ENCODE data around the gene PRR33. TPM values are rescaled to one million over a fixed set of nuclear protein-coding genes. Genes with fewer than 3 reads are reported as not detected.
A peak's percentile ranks its signal among the peaks of the same experiment; 100 is the strongest.
"Not testable (repeated sequence)": the region's sequence is repeated elsewhere in the genome, so short reads cannot be mapped to it uniquely, and the experiment has no call there.

Gene PRR33
- total RNA-seq, 2 donors from 2014 or later = not detected

GRCh38 chr11:1886551-1886950 lies 5.1 kb downstream of the PRR33 start:
- not testable (repeated sequence) for H3K9me3 Mint-ChIP-seq; H3K4me3 Mint-ChIP-seq; DNase-seq; H3K27ac Mint-ChIP-seq; H3K36me3 Mint-ChIP-seq (ENCODE audit: insufficient read depth in 2 of 2); ATAC-seq (replicated peaks in 1 of 2); H3K27me3 Mint-ChIP-seq (ENCODE audit: low read depth)
- H3K4me1 Mint-ChIP-seq (ENCODE audit: low read depth) = peaks cover 25% of the 10 kb centered on the region

GRCh38 chr11:1884303-1884700 lies 7.4 kb downstream of the PRR33 start:
- Mint-ChIP-seq H3K36me3 (ENCODE audit: insufficient read depth in 2 of 2) (peaks cover 0 to 2% of the 10 kb centered on the region in 2 donors), H3K4me1 (ENCODE audit: low read depth) (peaks cover 14% of the 10 kb centered on the region), H3K4me3 (no peak overlapping the region), H3K27ac (no peak overlapping the region), H3K9me3 (no peaks in the 10 kb centered on the region), H3K27me3 (ENCODE audit: low read depth) (no peaks in the 10 kb centered on the region)
- DNase-seq = no peak
- no peak for ATAC-seq (replicated peaks in 1 of 2)

GRCh38 chr11:1883346-1884302 lies 8.1 kb downstream of the PRR33 start:
- no peaks in the 10 kb centered on the region for H3K36me3 Mint-ChIP-seq (ENCODE audit: insufficient read depth in 2 of 2)
- ATAC-seq (replicated peaks in 1 of 2) (no peak), DNase-seq (no peak)
- H3K27me3 Mint-ChIP-seq (ENCODE audit: low read depth) = no peaks in the 10 kb centered on the region
- H3K4me3 Mint-ChIP-seq = no peak overlapping the region
- no peak overlapping the region for H3K27ac Mint-ChIP-seq
- H3K9me3 Mint-ChIP-seq = no peaks in the 10 kb centered on the region
- H3K4me1 Mint-ChIP-seq (ENCODE audit: low read depth) = peaks cover 9% of the 10 kb centered on the region

GRCh38 chr11:1882265-1883238 lies 9.1 kb downstream of the PRR33 start:
- H3K27ac Mint-ChIP-seq = no peak overlapping the region
- no peaks in the 10 kb centered on the region for H3K36me3 Mint-ChIP-seq (ENCODE audit: insufficient read depth in 2 of 2)
- peaks cover 4% of the 10 kb centered on the region for H3K4me1 Mint-ChIP-seq (ENCODE audit: low read depth)
- H3K9me3 Mint-ChIP-seq = no peaks in the 10 kb centered on the region
- H3K4me3 Mint-ChIP-seq = no peak overlapping the region
- peak; percentile 80 to 87 for DNase-seq
- H3K27me3 Mint-ChIP-seq (ENCODE audit: low read depth) = no peaks in the 10 kb centered on the region
- peak; percentile 89 to 90 for ATAC-seq (replicated peaks in 1 of 2)

- H3K9me3 Mint-ChIP-seq = no peaks in the 10 kb centered on the region
- H3K4me1 Mint-ChIP-seq (ENCODE audit: low read depth) = peaks cover 4% of the 10 kb centered on the region
- DNase-seq (no peak), ATAC-seq (replicated peaks in 1 of 2) (peak; percentile 25 to 35)
- H3K27me3 Mint-ChIP-seq (ENCODE audit: low read depth) = no peaks in the 10 kb centered on the region
- H3K27ac Mint-ChIP-seq = no peak overlapping the region
- H3K36me3 Mint-ChIP-seq (ENCODE audit: insufficient read depth in 2 of 2) = no peaks in the 10 kb centered on the region
- no peak overlapping the region for H3K4me3 Mint-ChIP-seq
Measured at GRCh38 chr11:1881442-1882264, 10.0 kb downstream of the PRR33 start.

- no peak for ATAC-seq (replicated peaks in 1 of 2)
- Mint-ChIP-seq H3K27ac (no peak overlapping the region), H3K9me3 (no peaks in the 10 kb centered on the region)
Measured at GRCh38 chr11:1880746-1881441, 10.8 kb downstream of the PRR33 start.

GRCh38 chr11:1879941-1880720 lies 11.6 kb downstream of the PRR33 start:
- DNase-seq (no peak), ATAC-seq (replicated peaks in 1 of 2) (no peak)
- H3K27ac Mint-ChIP-seq = no peak overlapping the region
- H3K36me3 Mint-ChIP-seq (ENCODE audit: insufficient read depth in 2 of 2) = no peaks in the 10 kb centered on the region
- H3K27me3 Mint-ChIP-seq (ENCODE audit: low read depth) = no peaks in the 10 kb centered on the region
- no peaks in the 10 kb centered on the region for H3K9me3 Mint-ChIP-seq
- H3K4me3 Mint-ChIP-seq = no peak overlapping the region
- H3K4me1 Mint-ChIP-seq (ENCODE audit: low read depth) = peaks cover 4% of the 10 kb centered on the region

More at GRCh38 chr11:1880746-1881441, 10.8 kb downstream of the PRR33 start:
- H3K36me3 Mint-ChIP-seq (ENCODE audit: insufficient read depth in 2 of 2) = no peaks in the 10 kb centered on the region
- no peak overlapping the region for H3K4me3 Mint-ChIP-seq
- peaks cover 4% of the 10 kb centered on the region for H3K4me1 Mint-ChIP-seq (ENCODE audit: low read depth)
- no peaks in the 10 kb centered on the region for H3K27me3 Mint-ChIP-seq (ENCODE audit: low read depth)
- DNase-seq = no peak

GRCh38 chr11:1879342-1879940 lies 12.3 kb downstream of the PRR33 start:
- DNase-seq = no peak
- no peak for ATAC-seq (replicated peaks in 1 of 2)
- H3K27ac Mint-ChIP-seq = no peak overlapping the region
- no peak overlapping the region for H3K4me3 Mint-ChIP-seq
- H3K27me3 Mint-ChIP-seq (ENCODE audit: low read depth) = no peaks in the 10 kb centered on the region
- H3K9me3 Mint-ChIP-seq = no peaks in the 10 kb centered on the region
- peaks cover 4% of the 10 kb centered on the region for H3K4me1 Mint-ChIP-seq (ENCODE audit: low read depth)
- H3K36me3 Mint-ChIP-seq (ENCODE audit: insufficient read depth in 2 of 2) = no peaks in the 10 kb centered on the region

GRCh38 chr11:1878137-1879031 lies 13.3 kb downstream of the PRR33 start:
- peak in 1 of 2 donors; percentile 0 for DNase-seq

GRCh38 chr11:1877211-1878136 lies 14.2 kb downstream of the PRR33 start:
- no peaks in the 10 kb centered on the region for H3K9me3 Mint-ChIP-seq
- ATAC-seq (replicated peaks in 1 of 2) (no peak), DNase-seq (peak in 1 of 2 donors; percentile 0)
- no peak overlapping the region for H3K27ac Mint-ChIP-seq
- H3K4me3 Mint-ChIP-seq = no peak overlapping the region
- peaks cover 8% of the 10 kb centered on the region for H3K4me1 Mint-ChIP-seq (ENCODE audit: low read depth)
- no peaks in the 10 kb centered on the region for H3K36me3 Mint-ChIP-seq (ENCODE audit: insufficient read depth in 2 of 2)
- H3K27me3 Mint-ChIP-seq (ENCODE audit: low read depth) = no peaks in the 10 kb centered on the region

More at GRCh38 chr11:1878137-1879031, 13.3 kb downstream of the PRR33 start:
- no peaks in the 10 kb centered on the region for H3K36me3 Mint-ChIP-seq (ENCODE audit: insufficient read depth in 2 of 2)
- no peak overlapping the region for H3K4me3 Mint-ChIP-seq
- H3K27me3 Mint-ChIP-seq (ENCODE audit: low read depth) = no peaks in the 10 kb centered on the region
- H3K4me1 Mint-ChIP-seq (ENCODE audit: low read depth) = peaks cover 4% of the 10 kb centered on the region
- no peak overlapping the region for H3K27ac Mint-ChIP-seq
- ATAC-seq (replicated peaks in 1 of 2) = no peak
- no peaks in the 10 kb centered on the region for H3K9me3 Mint-ChIP-seq
